Raji (cell line): ENCODE data around the gene HOXB7.

Experiments
- POLR2A ChIP-seq: IDR thresholded peaks from 2 replicates; pipeline ENCODE4 v1.6.1; 2011; ENCODE audit warnings: low read depth, low read length, control low read depth; ENCODE audit not compliant: insufficient read depth

Gene HOXB7

GRCh38 chr17:48640858-48641180 lies 30.0 kb upstream of the HOXB7 start:
- TF ChIP-seq POLR2A = no peak

GRCh38 chr17:48639982-48640857 lies 29.4 kb upstream of the HOXB7 start:
- no peak for TF ChIP-seq POLR2A

GRCh38 chr17:48639136-48639535 lies 28.3 kb upstream of the HOXB7 start:
- TF ChIP-seq POLR2A = no peak

- no peak for TF ChIP-seq POLR2A
These were observed 26.8 kb upstream of the HOXB7 start for GRCh38 chr17:48637323-48638260.

GRCh38 chr17:48636177-48637018 lies 25.6 kb upstream of the HOXB7 start:
- no peak for TF ChIP-seq POLR2A

- TF ChIP-seq POLR2A = no peak
These were observed 23.8 kb upstream of the HOXB7 start for GRCh38 chr17:48634493-48635208.

GRCh38 chr17:48633266-48633677 lies 22.5 kb upstream of the HOXB7 start:
- no peak for TF ChIP-seq POLR2A

- TF ChIP-seq POLR2A = no peak
These were observed 21.9 kb upstream of the HOXB7 start for GRCh38 chr17:48632579-48633265.

GRCh38 chr17:48631693-48632578 lies 21.1 kb upstream of the HOXB7 start:
- TF ChIP-seq POLR2A = no peak

- no peak for TF ChIP-seq POLR2A
These were observed 20.3 kb upstream of the HOXB7 start for GRCh38 chr17:48630925-48631692.

GRCh38 chr17:48630009-48630924 lies 19.4 kb upstream of the HOXB7 start:
- no peak for TF ChIP-seq POLR2A

GRCh38 chr17:48629411-48629759 lies 18.6 kb upstream of the HOXB7 start:
- TF ChIP-seq POLR2A = no peak
